ENCODE measurements around the gene PPP1R12B.

DNA sequence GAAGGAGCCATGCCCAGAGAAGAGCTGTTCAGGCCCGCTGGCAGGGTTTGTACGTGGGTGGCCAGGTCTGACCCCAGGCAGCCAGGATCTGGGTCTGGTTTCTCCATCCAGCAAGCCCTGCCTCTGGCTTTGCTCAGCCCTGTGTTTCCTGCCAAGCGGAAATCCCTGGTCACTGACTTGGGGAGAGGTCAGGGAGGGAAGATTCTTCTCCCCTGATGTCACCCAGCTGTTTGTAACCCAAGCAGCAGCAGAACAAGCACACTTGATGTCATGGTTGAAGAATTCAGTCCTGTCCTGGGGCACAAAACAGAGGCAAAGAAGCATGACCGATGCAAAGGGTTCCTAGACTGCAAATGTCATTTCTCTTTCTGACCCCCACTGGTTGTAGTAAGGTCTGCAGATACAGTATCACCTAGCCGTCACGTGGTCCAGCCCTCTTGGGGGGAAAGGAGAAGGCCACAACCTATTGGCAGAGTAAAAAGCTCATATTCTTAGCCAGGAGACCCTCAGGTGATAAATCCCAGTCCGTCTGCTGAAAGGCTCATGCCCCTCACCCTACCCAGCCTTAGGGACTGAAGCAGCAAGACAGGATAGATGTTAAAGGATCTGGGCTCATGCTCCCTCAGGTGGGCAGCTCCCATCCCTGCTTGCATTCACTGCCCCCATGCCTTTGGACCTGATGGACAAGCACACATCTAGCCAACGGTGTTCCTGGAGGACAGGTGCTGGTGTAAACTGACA is 240.9 kb downstream of the PPP1R12B start:
- TF ChIP-seq, protein P1, sequence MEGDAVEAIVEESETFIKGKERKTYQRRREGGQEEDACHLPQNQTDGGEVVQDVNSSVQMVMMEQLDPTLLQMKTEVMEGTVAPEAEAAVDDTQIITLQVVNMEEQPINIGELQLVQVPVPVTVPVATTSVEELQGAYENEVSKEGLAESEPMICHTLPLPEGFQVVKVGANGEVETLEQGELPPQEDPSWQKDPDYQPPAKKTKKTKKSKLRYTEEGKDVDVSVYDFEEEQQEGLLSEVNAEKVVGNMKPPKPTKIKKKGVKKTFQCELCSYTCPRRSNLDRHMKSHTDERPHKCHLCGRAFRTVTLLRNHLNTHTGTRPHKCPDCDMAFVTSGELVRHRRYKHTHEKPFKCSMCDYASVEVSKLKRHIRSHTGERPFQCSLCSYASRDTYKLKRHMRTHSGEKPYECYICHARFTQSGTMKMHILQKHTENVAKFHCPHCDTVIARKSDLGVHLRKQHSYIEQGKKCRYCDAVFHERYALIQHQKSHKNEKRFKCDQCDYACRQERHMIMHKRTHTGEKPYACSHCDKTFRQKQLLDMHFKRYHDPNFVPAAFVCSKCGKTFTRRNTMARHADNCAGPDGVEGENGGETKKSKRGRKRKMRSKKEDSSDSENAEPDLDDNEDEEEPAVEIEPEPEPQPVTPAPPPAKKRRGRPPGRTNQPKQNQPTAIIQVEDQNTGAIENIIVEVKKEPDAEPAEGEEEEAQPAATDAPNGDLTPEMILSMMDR (conservative IDR thresholded peaks at IDR 0.05 in 1 of 2, IDR thresholded peaks at IDR 0.05 in 1 of 2; ENCODE audit: low read depth in 1 of 2, low read length in 2 of 2) = no peak
- TF ChIP-seq EZH2 (IDR thresholded peaks at IDR 0.05; ENCODE audit: low read length, missing control alignments) = no peak
